ENCODE data around the gene FBXO24. TPM values are rescaled to one million over a fixed set of nuclear protein-coding genes. Genes with fewer than 3 reads are reported as not detected.

Gene FBXO24
- total RNA-seq, 2 donors from 2014 or later, result 2.3 to 9.7 TPM

GRCh38 chr7:100640517-100641440 is 54.7 kb downstream of the FBXO24 start:
- TF ChIP-seq POLR2A (IDR thresholded peaks at IDR 0.05) (no peak), POLR2AphosphoS5 (IDR thresholded peaks at IDR 0.05) (no peak), CTCF (IDR thresholded peaks at IDR 0.05) (no peak)
- WGBS, result 71% methylated on average over 23 of the region's 24 CpGs
- no peak for DNase-seq (ENCODE audit: low spot score)

GRCh38 chr7:100641463-100641859 is 55.3 kb downstream of the FBXO24 start, which contains the start of gene TFR2:
TFR2 (minus strand) TSS chr7:100641552; CDS start chr7:100641509, 43 bp downstream.
- TF ChIP-seq POLR2A (IDR thresholded peaks at IDR 0.05) (no peak), CTCF (IDR thresholded peaks at IDR 0.05) (no peak), POLR2AphosphoS5 (IDR thresholded peaks at IDR 0.05) (no peak)
- H3K27me3 ChIP-seq (replicated peaks; ENCODE audit: insufficient read depth), result peaks cover 3% of the 10 kb centered on the region
- no peak for DNase-seq (ENCODE audit: low spot score)
- no peaks in the 10 kb centered on the region for H3K4me1 ChIP-seq (replicated peaks)
- no peaks in the 10 kb centered on the region for H3K9me3 ChIP-seq
- no peak within 1 kb of the TSS for H3K27ac ChIP-seq
- intact Hi-C loops (cut with DNase I), result no loop called here
- WGBS, result 50% methylated on average over 10 of the region's 10 CpGs
- H3K36me3 ChIP-seq, result no peaks in the 10 kb centered on the region
- no peak within 1 kb of the TSS for H3K4me3 ChIP-seq

More at GRCh38 chr7:100640517-100641440, 54.7 kb downstream of the FBXO24 start:
- no peaks in the 10 kb centered on the region for H3K36me3 ChIP-seq
- intact Hi-C loops (cut with DNase I), result no loop called here
- peaks cover 3% of the 10 kb centered on the region for H3K27me3 ChIP-seq (replicated peaks; ENCODE audit: insufficient read depth)
- no peak overlapping the region for H3K27ac ChIP-seq
- H3K9me3 ChIP-seq, result no peaks in the 10 kb centered on the region
- H3K4me1 ChIP-seq (replicated peaks), result no peaks in the 10 kb centered on the region
- no peak overlapping the region for H3K4me3 ChIP-seq

- no peaks in the 10 kb centered on the region for H3K9me3 ChIP-seq
- no peak for DNase-seq (ENCODE audit: low spot score)
- no peaks in the 10 kb centered on the region for H3K36me3 ChIP-seq
- H3K4me3 ChIP-seq, result no peak overlapping the region
- no peaks in the 10 kb centered on the region for H3K4me1 ChIP-seq (replicated peaks)
- TF ChIP-seq POLR2A (IDR thresholded peaks at IDR 0.05) (no peak), POLR2AphosphoS5 (IDR thresholded peaks at IDR 0.05) (no peak), CTCF (IDR thresholded peaks at IDR 0.05) (no peak)
- no peak overlapping the region for H3K27ac ChIP-seq
- intact Hi-C loops (cut with DNase I), result no loop called here
- WGBS, result 84% methylated on average over 10 of the region's 10 CpGs
- peaks cover 3% of the 10 kb centered on the region for H3K27me3 ChIP-seq (replicated peaks; ENCODE audit: insufficient read depth)
Observed at GRCh38 chr7:100641860-100642533, 55.9 kb downstream of the FBXO24 start.

- Histone ChIP-seq H3K36me3 (no peaks in the 10 kb centered on the region), H3K27ac (no peak overlapping the region), H3K27me3 (replicated peaks; ENCODE audit: insufficient read depth) (peaks cover 3% of the 10 kb centered on the region), H3K4me3 (no peak overlapping the region), H3K4me1 (replicated peaks) (no peaks in the 10 kb centered on the region), H3K9me3 (no peaks in the 10 kb centered on the region)
- TF ChIP-seq POLR2A (IDR thresholded peaks at IDR 0.05) (no peak), CTCF (IDR thresholded peaks at IDR 0.05) (no peak), POLR2AphosphoS5 (IDR thresholded peaks at IDR 0.05) (no peak)
- DNase-seq (ENCODE audit: low spot score), result no peak
- intact Hi-C loops (cut with DNase I), result no loop called here
- WGBS, result 72% methylated on average over 11 of the region's 11 CpGs
Observed at GRCh38 chr7:100642534-100642907, 56.4 kb downstream of the FBXO24 start.

All from prostate gland (tissue), 2 donors.